Ovary (tissue), 3 donors: Measurements from ENCODE around the gene DCBLD1.

Experiments
- CTCF ChIP-seq, 3 donors: fragments of 450-650 bp in 2 of 3; fragments of 200-600 bp in 1 of 3; IDR thresholded peaks; one replicate each; pipeline versions ENCODE4 v1.5.1 to v1.8.0; 2016 to 2022; ENCODE audit warnings: antibody characterized with exemption in 3 of 3, mild to moderate bottlenecking in 1 of 3
- EP300 ChIP-seq: sonication (generic); formaldehyde crosslinking; IDR thresholded peaks from one replicate; pipeline ENCODE4 v1.6.1; 2017; ENCODE audit warnings: antibody characterized with exemption
- POLR2A ChIP-seq: fragments of 450-650 bp; IDR thresholded peaks from one replicate; pipeline ENCODE4 v1.6.1; 2017; ENCODE audit warnings: antibody characterized with exemption, mild to moderate bottlenecking, moderate library complexity
- donor health status: DM: no; HTN: no; CAD: no.

DNA sequence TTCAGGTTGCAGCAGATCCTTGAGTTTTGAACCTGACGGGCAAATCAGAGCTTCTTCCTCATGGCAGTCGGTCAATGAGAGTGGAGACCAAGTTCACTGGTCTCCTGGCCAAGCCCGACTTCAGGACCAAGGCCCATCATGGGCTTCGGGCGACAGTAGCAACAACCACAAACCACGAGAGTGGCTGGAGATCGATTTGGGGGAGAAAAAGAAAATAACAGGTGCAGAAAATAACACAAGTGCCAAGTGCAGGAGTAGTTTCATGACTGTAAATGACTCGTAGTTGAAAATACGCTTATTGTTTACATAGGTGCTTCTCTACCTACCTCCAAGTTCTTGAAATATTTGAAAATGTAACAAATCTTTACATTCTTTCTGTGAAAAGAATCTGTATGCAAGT lies 56.1 kb downstream of the DCBLD1 start:
- TF ChIP-seq POLR2A, result no peak
- no peak for TF ChIP-seq CTCF (IDR thresholded peaks at IDR 0.05)
- no peak for TF ChIP-seq EP300
